ENCODE data around the gene DGKD.

Gene DGKD

DNA sequence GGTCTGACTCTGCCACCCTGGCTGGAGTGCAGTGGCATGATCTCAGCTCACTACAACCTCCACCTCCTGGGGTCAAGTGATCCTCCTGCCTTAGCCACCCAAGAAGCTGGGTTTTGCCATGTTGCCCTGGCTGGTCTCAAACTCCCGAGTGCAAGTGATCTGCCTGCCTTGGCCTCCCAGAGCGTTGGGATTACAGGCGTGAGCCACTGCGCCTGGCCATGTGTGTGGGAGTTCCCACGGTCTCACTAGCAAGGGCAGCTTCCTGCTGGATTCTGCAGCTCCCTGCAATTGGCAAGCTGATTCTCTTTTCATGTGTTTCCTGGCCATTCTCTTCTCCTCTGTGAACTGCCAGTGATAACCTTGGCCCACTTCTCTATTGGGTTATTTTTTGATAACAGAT, 128.3 kb downstream of the DGKD start:
- no peak for TF ChIP-seq TAF1 (IDR thresholded peaks at IDR 0.05; ENCODE audit: borderline replicate concordance, low read depth, low read length)
- no peak for TF ChIP-seq POLR2AphosphoS5 (IDR thresholded peaks at IDR 0.05; ENCODE audit: low read depth, low read length)
- no peak for TF ChIP-seq POLR2A (IDR thresholded peaks at IDR 0.05; ENCODE audit: low read depth, low read length)
- DNase-seq (ENCODE audit: insufficient read length) (no peak), FAIRE-seq (no peak)

DNA sequence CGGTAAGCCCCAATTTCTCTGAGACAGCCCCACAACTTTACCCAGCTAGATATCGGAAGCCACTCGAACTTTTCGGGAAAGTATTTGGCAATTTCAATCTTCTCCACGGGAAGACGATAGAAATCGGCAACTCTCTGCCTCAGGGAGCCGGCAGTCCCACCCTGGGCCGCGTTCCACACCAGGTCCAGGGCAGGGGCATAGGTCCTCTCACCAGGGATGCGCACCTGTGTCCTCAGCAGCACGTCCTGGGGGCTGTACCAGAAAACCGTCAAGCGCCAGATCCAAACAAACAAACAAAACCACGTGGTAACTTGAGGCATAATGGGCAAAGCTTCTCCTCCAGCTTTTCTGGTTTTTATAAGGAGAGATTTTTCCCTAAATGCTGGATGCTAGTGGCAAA, 131.4 kb downstream of the DGKD start:
- TF ChIP-seq TAF1 (IDR thresholded peaks at IDR 0.05; ENCODE audit: borderline replicate concordance, low read depth, low read length), result no peak
- no peak for TF ChIP-seq POLR2AphosphoS5 (IDR thresholded peaks at IDR 0.05; ENCODE audit: low read depth, low read length)
- DNase-seq (ENCODE audit: insufficient read length) (no peak), FAIRE-seq (no peak)

DNA sequence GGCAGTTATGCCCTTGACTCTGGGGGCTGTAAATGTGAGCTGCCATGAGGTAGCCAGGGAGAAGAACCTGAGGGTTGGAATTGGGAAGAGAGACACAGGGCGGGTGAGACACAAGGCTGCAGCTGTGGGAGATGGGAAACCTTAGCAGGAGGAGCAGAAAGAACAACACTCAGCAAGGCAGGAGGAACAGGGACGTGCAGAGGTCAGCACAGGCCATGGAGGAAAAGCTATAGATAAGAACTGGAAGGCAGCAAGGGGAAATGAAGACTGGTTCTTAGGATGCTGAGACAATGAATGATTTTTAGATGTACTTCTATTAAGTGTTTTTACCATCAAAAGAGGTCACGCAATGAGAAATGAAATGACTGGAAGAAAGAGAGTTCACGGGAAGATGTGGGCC, 132.1 kb downstream of the DGKD start:
- TF ChIP-seq POLR2AphosphoS5 (IDR thresholded peaks at IDR 0.05; ENCODE audit: low read depth, low read length), result no peak
- TF ChIP-seq POLR2A (IDR thresholded peaks at IDR 0.05; ENCODE audit: low read depth, low read length), result no peak
- TF ChIP-seq TAF1 (IDR thresholded peaks at IDR 0.05; ENCODE audit: borderline replicate concordance, low read depth, low read length), result no peak
- DNase-seq (ENCODE audit: insufficient read length), result no peak
- no peak for FAIRE-seq

DNA sequence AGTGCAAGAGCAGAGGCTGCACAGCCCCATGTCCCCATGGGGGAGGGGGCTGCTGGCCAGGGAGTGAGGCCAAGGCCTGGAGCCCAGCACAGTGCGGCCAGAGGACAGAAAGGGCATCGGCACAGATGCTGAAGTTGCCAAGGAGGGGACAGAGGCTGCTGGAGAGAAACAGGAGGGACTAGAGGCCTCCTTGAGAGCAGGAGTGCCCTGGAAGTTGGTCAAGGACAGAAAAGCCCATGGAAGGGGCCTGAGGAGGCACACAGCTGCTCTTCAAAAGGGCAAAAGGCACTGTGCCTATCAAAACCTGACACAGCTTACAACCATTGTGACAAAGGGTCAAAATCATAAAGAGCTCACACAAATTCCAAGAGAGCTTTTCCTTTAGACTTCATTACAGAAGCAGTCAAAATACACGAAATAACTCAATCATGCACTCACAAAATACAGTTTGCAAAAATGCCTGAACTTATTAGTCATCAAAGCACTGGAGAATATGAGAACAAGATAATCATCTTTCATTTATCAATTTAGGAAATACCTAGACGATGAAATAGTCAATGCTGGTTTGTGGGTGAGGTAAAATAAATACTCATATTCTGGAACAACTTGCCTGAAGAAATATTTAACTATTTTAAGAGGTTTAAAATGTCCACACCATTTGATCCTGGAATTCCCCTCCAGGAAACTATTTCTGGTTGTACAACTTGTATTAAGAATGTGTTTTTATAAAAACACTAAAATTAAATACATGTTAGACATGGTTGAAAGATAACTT, 132.7 kb downstream of the DGKD start:
- TF ChIP-seq POLR2A (IDR thresholded peaks at IDR 0.05; ENCODE audit: low read depth, low read length), result no peak
- TF ChIP-seq POLR2AphosphoS5 (IDR thresholded peaks at IDR 0.05; ENCODE audit: low read depth, low read length), result no peak
- TF ChIP-seq TAF1 (IDR thresholded peaks at IDR 0.05; ENCODE audit: borderline replicate concordance, low read depth, low read length), result no peak
- DNase-seq (ENCODE audit: insufficient read length), result no peak
- no peak for FAIRE-seq

DNA sequence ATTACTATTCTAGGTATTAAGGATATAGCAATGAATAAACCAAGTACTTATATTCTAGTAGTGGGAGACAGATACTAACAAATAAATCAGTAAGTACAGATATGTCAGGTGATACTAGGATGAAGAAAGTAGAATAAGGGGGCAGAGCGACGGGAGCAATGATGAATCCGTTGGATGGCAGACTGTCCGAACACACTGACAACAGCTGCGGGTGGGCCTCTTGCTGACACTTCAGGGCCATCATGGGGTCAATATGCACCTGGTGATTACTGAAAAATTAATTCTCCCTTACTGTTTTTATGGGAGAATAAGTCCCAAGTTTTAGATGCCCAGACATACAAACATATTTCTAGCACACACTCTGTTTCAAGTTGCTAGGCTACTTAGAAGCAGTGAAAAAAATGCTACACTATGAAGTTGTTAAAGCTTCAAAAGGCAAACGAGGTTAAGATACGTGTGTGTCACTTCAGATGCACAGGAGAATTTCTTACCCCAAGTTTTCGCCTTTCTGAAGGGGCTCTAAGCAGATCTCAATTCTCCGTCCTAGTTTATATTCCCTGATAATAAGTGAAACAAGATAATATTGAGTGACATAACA, 133.6 kb downstream of the DGKD start:
- TF ChIP-seq POLR2AphosphoS5 (IDR thresholded peaks at IDR 0.05; ENCODE audit: low read depth, low read length), result no peak
- TF ChIP-seq TAF1 (IDR thresholded peaks at IDR 0.05; ENCODE audit: borderline replicate concordance, low read depth, low read length), result no peak
- TF ChIP-seq POLR2A (IDR thresholded peaks at IDR 0.05; ENCODE audit: low read depth, low read length), result no peak
- FAIRE-seq (no peak), DNase-seq (ENCODE audit: insufficient read length) (no peak)

DNA sequence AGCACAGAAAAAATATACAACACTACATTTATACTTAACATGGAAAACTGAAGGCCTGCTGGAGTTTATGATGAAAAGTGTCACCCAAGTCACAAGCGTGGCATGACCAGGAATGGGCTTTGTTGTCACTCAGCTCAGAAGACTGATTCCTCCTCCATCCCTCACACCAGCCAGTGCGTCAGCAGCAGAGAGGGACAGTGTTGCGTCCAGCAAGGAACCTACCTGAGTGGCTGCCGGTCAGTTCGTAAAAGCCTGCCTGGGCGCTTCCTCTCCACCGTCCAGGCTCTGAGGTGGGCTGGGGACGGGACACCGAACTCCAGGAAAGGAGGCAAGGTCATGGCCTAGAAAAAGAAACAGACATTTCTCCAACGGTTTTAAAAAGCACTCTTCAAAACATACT, 134.8 kb downstream of the DGKD start:
- DNase-seq (ENCODE audit: insufficient read length) (no peak), FAIRE-seq (no peak)
- no peak for TF ChIP-seq POLR2AphosphoS5 (IDR thresholded peaks at IDR 0.05; ENCODE audit: low read depth, low read length)
- TF ChIP-seq POLR2A (IDR thresholded peaks at IDR 0.05; ENCODE audit: low read depth, low read length), result no peak
- TF ChIP-seq TAF1 (IDR thresholded peaks at IDR 0.05; ENCODE audit: borderline replicate concordance, low read depth, low read length), result no peak

DNA sequence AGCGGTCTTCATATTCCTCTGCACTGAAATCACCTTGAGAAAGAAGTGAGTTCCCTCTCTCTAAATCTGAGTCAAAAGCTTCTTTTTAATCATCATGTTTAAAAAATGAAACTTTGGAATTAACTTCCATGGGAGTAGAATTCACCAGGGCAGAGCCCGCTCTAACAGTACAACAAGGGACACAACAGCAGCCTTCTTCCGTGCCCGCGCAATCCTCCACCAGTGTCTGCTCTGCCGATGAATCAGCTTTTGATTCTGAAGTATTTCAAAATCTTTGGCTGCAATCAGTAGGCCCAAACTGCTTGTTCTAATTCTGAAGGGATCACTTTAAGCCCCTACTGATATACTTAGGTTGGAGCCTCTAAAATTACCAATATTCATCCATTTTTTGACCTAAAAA, 135.4 kb downstream of the DGKD start:
- FAIRE-seq, result no peak
- no peak for DNase-seq (ENCODE audit: insufficient read length)
- no peak for TF ChIP-seq POLR2A (IDR thresholded peaks at IDR 0.05; ENCODE audit: low read depth, low read length)
- TF ChIP-seq POLR2AphosphoS5 (IDR thresholded peaks at IDR 0.05; ENCODE audit: low read depth, low read length), result no peak
- no peak for TF ChIP-seq TAF1 (IDR thresholded peaks at IDR 0.05; ENCODE audit: borderline replicate concordance, low read depth, low read length)

DNA sequence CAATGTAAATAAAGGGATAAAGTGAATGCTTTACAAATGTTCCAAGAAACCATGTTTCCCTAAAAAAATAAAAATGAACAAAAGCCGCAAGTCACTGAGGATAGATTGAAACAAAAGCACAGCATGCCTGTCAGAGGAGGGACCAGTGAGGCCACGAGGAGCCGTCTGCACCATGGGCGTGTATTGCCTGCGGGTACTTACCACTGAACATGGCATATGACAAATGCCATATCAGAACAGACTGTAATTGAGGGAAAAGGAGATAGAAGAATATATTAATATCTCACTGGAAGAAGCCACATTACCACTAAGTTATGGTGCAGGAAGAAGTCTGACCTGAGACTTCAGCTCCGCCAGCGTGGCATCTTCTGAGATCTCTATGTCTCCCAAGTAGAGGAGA, 136.5 kb downstream of the DGKD start:
- no peak for TF ChIP-seq POLR2A (IDR thresholded peaks at IDR 0.05; ENCODE audit: low read depth, low read length)
- no peak for TF ChIP-seq TAF1 (IDR thresholded peaks at IDR 0.05; ENCODE audit: borderline replicate concordance, low read depth, low read length)
- TF ChIP-seq POLR2AphosphoS5 (IDR thresholded peaks at IDR 0.05; ENCODE audit: low read depth, low read length), result no peak
- DNase-seq (ENCODE audit: insufficient read length) (no peak), FAIRE-seq (no peak)

DNA sequence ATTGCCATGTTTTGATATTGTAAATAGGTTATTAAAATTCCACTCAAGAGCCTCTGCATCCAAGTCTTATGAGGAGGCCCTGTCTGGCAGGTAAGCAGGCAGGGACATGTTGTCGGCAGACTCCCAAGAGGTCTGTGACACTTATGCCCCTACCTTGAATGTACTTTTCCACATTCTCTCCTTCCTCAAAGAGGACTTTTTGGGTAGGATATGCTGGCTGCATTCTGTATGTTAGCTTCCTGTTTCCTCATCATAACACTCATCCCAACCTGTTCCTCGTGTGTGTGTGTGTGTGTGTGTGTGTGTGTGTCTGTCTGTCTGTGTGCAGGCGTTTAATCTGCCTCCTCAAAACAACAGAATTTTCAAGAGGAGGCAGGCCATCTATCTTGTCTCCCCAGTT, 137.0 kb downstream of the DGKD start:
- FAIRE-seq, result no peak
- no peak for TF ChIP-seq TAF1 (IDR thresholded peaks at IDR 0.05; ENCODE audit: borderline replicate concordance, low read depth, low read length)
- TF ChIP-seq POLR2A (IDR thresholded peaks at IDR 0.05; ENCODE audit: low read depth, low read length), result no peak
- no peak for TF ChIP-seq POLR2AphosphoS5 (IDR thresholded peaks at IDR 0.05; ENCODE audit: low read depth, low read length)
- no peak for DNase-seq (ENCODE audit: insufficient read length)

DNA sequence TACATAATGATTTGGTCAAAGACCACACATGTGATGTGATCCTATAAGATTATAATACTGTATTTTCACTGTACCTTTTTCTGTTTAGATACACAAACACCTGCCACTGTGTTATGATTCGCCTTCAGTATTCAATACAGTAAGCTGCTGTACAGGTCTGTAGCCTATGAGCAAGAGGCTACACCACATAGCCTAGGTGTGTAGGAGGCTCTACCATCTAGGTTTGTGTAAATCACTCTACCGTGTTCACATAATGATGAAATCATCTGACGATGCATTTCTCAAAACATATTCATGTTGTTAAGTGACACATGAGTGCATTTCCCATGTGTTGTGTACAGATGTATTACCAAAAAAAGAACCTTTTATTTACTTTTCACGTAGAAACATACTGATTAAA, 137.8 kb downstream of the DGKD start:
- DNase-seq (ENCODE audit: insufficient read length) (no peak), FAIRE-seq (no peak)
- TF ChIP-seq POLR2A (IDR thresholded peaks at IDR 0.05; ENCODE audit: low read depth, low read length), result no peak
- TF ChIP-seq TAF1 (IDR thresholded peaks at IDR 0.05; ENCODE audit: borderline replicate concordance, low read depth, low read length), result no peak

DNA sequence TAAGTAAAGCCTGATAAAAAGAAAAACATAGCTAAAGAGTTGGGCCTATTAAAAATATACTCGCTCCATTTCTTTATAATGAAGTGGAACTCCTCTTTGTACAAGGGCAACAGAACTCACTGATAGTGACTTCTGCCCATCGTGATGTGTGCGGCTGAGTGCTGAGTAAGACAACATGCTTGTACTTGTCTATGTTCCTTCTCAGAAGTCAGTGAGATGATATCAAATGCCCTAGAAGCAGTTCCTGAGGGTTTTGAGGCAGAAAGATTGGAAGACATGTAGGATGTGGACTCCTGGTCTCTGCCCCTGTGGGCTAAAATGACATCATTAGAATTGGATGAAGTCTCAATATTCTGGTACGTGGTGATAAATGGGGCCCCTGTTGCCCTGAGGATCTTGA, 138.5 kb downstream of the DGKD start:
- TF ChIP-seq POLR2A (IDR thresholded peaks at IDR 0.05; ENCODE audit: low read depth, low read length) (no peak), TAF1 (IDR thresholded peaks at IDR 0.05; ENCODE audit: borderline replicate concordance, low read depth, low read length) (no peak), POLR2AphosphoS5 (IDR thresholded peaks at IDR 0.05; ENCODE audit: low read depth, low read length) (no peak)
- FAIRE-seq (no peak), DNase-seq (ENCODE audit: insufficient read length) (no peak)

Measured in GM12892 (cell line).